GM19025 (cell line): ENCODE measurements around the gene NUAK2.

Source experiments
- ATAC-seq: cut with Tn5 transposase; IDR thresholded peaks from one replicate; pipeline ENCODE4 v1.9.1; 2021; ENCODE audit warnings: mild to moderate bottlenecking, low read depth, moderate library complexity; ENCODE audit not compliant: unreplicated experiment

NUAK2 gene

DNA sequence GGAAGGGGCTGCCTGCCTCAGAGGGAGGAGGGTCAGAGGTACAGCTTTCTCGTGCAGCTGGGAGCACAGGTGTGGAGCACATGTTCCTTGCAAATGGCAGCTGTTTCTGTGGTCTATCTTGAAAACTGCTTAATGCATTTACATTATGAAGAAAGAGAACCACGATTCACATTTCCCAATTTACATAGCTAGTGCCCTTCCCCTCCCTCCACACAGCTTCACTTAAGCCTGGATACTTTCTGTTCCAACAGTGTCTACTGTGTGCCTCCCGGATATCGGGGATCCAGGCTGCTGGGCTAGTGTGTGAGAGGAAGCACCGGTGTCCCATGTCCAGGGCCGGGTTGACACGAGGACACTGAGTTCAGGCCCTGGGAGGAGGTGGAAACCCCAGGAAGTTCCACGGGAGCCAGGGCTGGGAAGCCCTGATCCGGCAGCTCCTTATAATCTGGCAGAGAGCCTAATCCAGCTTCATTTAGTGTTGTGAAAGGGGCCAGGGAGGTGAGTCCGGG is 62.2 kb downstream of the NUAK2 start:
- ATAC-seq = no peak

DNA sequence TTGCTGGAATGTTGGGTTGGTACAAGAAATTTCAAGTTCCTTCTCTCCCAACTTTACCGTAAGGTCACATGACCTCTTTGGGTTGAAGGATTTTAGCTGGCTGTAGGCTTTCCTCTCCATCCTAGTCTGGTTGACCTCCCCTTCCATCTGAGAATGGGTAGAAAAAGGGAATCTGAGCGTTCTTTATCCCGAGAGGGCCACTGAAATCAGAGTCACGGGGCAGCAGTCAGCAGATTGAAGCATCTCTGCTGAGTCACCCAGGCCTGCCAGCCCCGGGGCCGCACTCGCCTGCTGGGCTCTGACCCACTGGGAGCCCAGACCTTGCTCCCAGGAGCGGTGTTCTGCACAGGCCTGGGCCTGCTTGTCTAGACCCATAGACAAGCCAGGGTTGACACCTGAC is 62.8 kb downstream of the NUAK2 start:
- ATAC-seq = no peak

DNA sequence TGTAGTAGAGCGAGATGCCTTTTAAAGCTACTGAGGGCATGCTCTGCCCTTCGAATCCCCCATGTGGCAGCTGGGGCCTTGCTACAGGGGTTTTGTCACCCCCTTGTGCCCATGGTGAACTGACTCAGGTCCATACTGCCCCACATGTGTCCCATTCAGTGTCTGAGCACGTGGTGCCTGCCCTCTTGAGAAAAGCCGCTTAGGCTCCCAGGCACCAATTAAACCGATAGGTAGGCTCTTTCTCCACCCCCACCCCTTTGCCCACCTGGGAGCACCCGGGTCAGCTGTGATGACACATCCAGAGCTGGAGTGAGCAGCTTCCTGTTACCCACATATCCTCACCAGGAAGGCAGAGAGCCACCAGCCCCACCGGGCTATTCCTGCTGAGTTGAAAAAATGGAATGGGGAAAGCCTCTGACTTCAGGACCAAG is 63.3 kb downstream of the NUAK2 start:
- ATAC-seq = no peak

DNA sequence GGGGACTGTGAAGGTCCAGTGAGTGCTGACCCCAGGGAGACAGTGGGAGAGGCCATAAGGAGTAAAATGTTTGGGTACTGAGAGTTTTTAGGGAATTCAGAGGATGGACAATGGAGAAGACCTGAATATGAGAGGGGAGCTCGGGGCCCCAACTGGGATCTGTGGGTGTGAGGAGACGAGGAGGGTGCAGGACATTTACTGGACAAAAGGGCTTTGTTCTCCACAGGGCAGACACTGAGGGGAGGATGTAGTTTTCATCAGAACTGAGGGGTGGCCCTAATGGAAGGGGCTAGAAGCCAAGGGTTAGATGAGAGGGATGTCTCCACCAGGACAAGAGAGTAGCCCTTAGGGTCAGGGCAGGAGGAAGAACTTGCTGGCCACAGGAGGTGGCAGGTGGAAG is 63.8 kb downstream of the NUAK2 start:
- ATAC-seq = no peak

DNA sequence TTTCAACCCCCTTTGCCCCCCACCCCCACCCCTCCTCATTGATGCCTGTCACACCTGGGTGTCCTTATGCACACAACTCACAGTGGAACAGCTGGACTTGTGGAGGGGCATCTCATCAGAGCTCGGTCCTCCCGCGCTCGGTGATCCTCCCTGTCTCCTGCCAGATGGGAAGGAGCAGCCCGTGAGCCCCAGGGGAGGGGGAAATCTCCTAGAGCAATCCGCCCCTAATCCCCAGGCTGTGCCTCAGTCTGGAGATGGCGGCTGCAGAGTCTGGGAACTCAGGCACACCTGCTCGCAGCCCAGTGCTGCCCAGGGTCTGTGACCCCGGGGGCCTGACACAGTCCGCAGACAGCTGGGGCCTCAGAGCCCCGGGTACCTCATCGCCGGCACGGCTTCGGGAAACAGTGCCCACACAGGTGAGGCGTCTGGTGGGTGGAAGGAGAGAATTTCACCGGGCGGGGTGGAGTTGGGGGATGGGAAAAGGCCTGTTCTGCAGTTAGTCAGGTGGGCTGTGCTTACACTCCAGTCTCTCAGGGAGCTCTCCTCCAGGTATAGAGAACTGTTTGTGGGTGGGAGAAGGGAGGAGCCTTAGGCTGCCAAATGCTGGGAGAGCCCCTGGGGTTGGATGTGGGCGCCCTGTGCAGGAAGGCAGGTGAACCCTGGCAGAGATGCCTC is 64.5 kb downstream of the NUAK2 start:
- ATAC-seq = no peak

DNA sequence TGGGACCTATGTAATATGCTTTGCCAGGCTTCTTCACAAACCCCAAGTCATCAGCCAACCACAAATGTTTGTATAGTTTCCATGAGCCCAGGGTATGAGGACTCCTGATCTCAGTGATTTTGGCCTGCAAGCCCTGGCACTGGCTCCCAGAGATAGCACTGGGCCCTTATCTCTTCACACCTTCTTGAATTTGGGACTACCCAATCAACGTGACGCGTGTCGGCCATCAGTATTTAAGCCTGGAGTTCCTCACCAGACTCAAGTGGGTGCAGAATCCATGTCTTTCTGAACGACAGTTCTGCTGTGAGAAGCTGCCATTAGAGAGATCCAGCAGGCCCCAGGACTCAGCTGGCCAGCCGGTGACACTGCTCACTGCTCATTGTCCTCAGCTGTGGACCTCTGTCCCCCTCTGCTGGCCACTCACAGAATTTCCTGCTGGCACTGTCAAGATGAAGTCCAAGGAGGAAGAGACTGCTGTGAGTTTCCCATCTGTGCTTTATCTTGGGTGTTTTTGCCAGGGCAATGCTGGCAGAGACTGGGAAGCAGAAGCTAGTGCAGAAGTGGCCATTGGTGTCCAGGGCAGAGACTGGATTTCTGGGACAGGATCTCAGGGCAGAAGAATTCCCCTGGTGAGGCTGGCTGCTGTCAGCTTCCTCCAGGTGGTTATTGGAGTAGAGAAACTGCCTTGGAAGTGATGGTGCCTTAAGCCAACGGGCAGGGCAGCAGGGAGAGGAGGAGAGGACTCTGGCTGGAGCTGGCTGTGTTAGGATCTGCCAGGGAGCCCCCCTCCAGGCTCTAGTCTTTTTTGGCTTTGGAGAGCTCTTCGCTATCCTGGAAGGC is 65.4 kb downstream of the NUAK2 start:
- no peak for ATAC-seq
